ENCODE measurements around the gene DUS3L. TPM values are rescaled to one million over a fixed set of nuclear protein-coding genes. Genes with fewer than 3 reads are reported as not detected.
A peak's percentile ranks its signal among the peaks of the same experiment; 100 is the strongest.

Gene DUS3L
- total and polyA plus RNA-seq, 2 of the 8 experiments (the other 6 are each of a cell fraction or from before 2014, with no cell fraction given) = 37.6 to 39.1 TPM

GRCh38 chr19:5790559-5791520 lies at the start of gene DUS3L (continued):
- TF ChIP-seq HDAC6 (IDR thresholded peaks at IDR 0.05; ENCODE audit: low read depth, low read length) = no peak
- TF ChIP-seq BACH1 (IDR thresholded peaks at IDR 0.05; ENCODE audit: low read length) = 0 out of 2 replicates have a peak, but pooled peaks have one; percentile 19
- peak; percentile 86; the same call in 1 of the 2 replicates for TF ChIP-seq SP4 (IDR thresholded peaks at IDR 0.05; ENCODE audit: low read length)
- TF ChIP-seq RXRA (IDR thresholded peaks at IDR 0.05; ENCODE audit: insufficient read depth, low read depth, low read length) = no peak
- no peak for TF ChIP-seq CTCF (IDR thresholded peaks at IDR 0.05; ENCODE audit: control extremely low read depth in 1 of 3, insufficient read depth in 1 of 3, low read depth in 1 of 3, low read length in 3 of 3)
- TF ChIP-seq USF2 (IDR thresholded peaks at IDR 0.05; ENCODE audit: low read length) = peak; percentile 96
- no peak for TF ChIP-seq FOSL1 (IDR thresholded peaks at IDR 0.05; ENCODE audit: insufficient read depth, low read depth, low read length)
- TF ChIP-seq SAP30 (IDR thresholded peaks at IDR 0.05; ENCODE audit: insufficient read depth, insufficient replicate concordance, low read length) = peak; percentile 98
- TF ChIP-seq SP2 (IDR thresholded peaks at IDR 0.05; ENCODE audit: low read length) = no peak
- peak; percentile 51; the same call in 1 of the 2 replicates for TF ChIP-seq YY1 (IDR thresholded peaks at IDR 0.05; ENCODE audit: low read depth, low read length)
- TF ChIP-seq RNF2 (IDR thresholded peaks at IDR 0.05; ENCODE audit: borderline replicate concordance, low read depth, low read length, missing control alignments, poor library complexity, severe bottlenecking) = no peak
